ENCODE data around the gene FAR2.

GRCh38 chr12:29255042-29255441 is 106.0 kb downstream of the FAR2 start:
- TF ChIP-seq CTCF (IDR thresholded peaks at IDR 0.05) (no peak), EZH2 (IDR thresholded peaks at IDR 0.05) (no peak), EZH2phosphoT487 (IDR thresholded peaks at IDR 0.05) (no peak)

Data from neural progenitor cell (in vitro differentiated cells).